Gastrocnemius medialis (tissue), 4 donors: ENCODE data around the gene TTC28. TPM values are rescaled to one million over a fixed set of nuclear protein-coding genes. Genes with fewer than 3 reads are reported as not detected.

Experiments
- ATAC-seq, 2 donors: fragments of 150-250 bp; one replicate each; pipeline ENCODE4 v1.9.1; 2016
- DNase-seq, 2 donors: peaks; one replicate each; pipeline ENCODE4 v3.0.0-alpha.2; 2019
- H3K27ac ChIP-seq, 4 donors: fragments of 200-600 bp; sonication (generic); 1 replicate in 1 of 4; 2 replicates in 3 of 4; pipeline ENCODE4 v1.5.1; 2016 to 2018; ENCODE audit warnings: mild to moderate bottlenecking in 2 of 4, moderate library complexity in 1 of 4
- H3K27me3 ChIP-seq, 3 donors: fragments of 200-600 bp; sonication (generic) in 2 of 3; 1 replicate in 1 of 3; 2 replicates in 2 of 3; pipeline versions ENCODE4 v1.5.1 to v1.6.0; 2016 to 2019; ENCODE audit warnings: mild to moderate bottlenecking in 1 of 3, moderate library complexity in 1 of 3
- H3K36me3 ChIP-seq, 2 donors: fragments of 200-600 bp; sonication (generic) in 1 of 2; one replicate each; pipeline ENCODE4 v1.5.1; 2017 to 2018
- H3K4me1 ChIP-seq, 2 donors: fragments of 200-600 bp; sonication (generic) in 1 of 2; one replicate each; pipeline ENCODE4 v1.5.1; 2016 to 2017; ENCODE audit warnings: mild to moderate bottlenecking in 2 of 2
- H3K4me3 ChIP-seq, 4 donors: fragments of 200-600 bp; sonication (generic) in 3 of 4; 1 replicate in 1 of 4; 2 replicates in 3 of 4; pipeline ENCODE4 v1.5.1; 2016 to 2019; ENCODE audit warnings: mild to moderate bottlenecking in 2 of 4
- H3K9me3 ChIP-seq, 3 donors: fragments of 200-600 bp; sonication (generic) in 2 of 3; 1 replicate in 1 of 3; 2 replicates in 2 of 3; pipeline ENCODE4 v1.5.1; 2016 to 2019
- CTCF ChIP-seq, 5 experiments: fragments of 450-650 bp in 3 of 5; fragments of 200-600 bp in 2 of 5; sonication (generic) in 2 of 5; IDR thresholded peaks in 4 of 5; conservative IDR thresholded peaks in 1 of 5; 1 replicate in 4 of 5; 2 replicates in 1 of 5; pipeline ENCODE4 v1.5.1; 2016 to 2019; ENCODE audit warnings: antibody characterized with exemption in 5 of 5, mild to moderate bottlenecking in 3 of 5, moderate library complexity in 3 of 5
- POLR2A ChIP-seq, 2 donors: fragments of 450-650 bp; IDR thresholded peaks; one replicate each; pipeline ENCODE4 v1.6.1; 2017; ENCODE audit warnings: antibody characterized with exemption in 2 of 2, mild to moderate bottlenecking in 2 of 2, moderate library complexity in 2 of 2
- in situ Hi-C, 4 donors: fragments of 200-750 bp; cut with MboI; loops; one replicate each; pipeline versions ENCODE4 v1.15.0 to v1.8.0; 2017; ENCODE audit warnings: low sequenced_read_pairs in 4 of 4
- intact Hi-C: fragments of 100-400 bp; cut with DNase I; formaldehyde crosslinking; loops from one replicate; pipeline ENCODE4 v1.15.1; 2023; ENCODE audit warnings: low total_unique reads
- total RNA-seq, 4 donors: library from RNA; depleted of rRNA; stranded (reverse); fragments of >200 nt; gene quantifications; one replicate each; pipeline versions ENCODE4 v1.1.0 to v1.2.3, GENCODE V29; 2016

TTC28 gene
- total RNA-seq, 4 donors from 2014 or later: 6.3 to 18.1 (median 8.4) TPM

GRCh38 chr22:27972732-27973698 lies 706.6 kb downstream of the TTC28 start:
- no peak for TF ChIP-seq POLR2A (IDR thresholded peaks at IDR 0.05)
- Histone ChIP-seq H3K9me3 (peaks cover 0 to 7% (median 3%) of the 10 kb centered on the region in 3 donors), H3K27ac (no peak overlapping the region), H3K27me3 (no peaks in the 10 kb centered on the region), H3K4me1 (no peaks in the 10 kb centered on the region), H3K4me3 (no peak overlapping the region), H3K36me3 (no peaks in the 10 kb centered on the region)
- intact Hi-C loops (no loop called here), in situ Hi-C loops (no loop called here)
- no peak for DNase-seq
- no peak for ATAC-seq

GRCh38 chr22:27971926-27972325 lies 707.7 kb downstream of the TTC28 start:
- DNase-seq (no peak), ATAC-seq (no peak)
- H3K27me3 ChIP-seq: no peaks in the 10 kb centered on the region
- H3K4me1 ChIP-seq: no peaks in the 10 kb centered on the region
- H3K9me3 ChIP-seq: peaks cover 0 to 7% (median 3%) of the 10 kb centered on the region in 3 donors
- H3K27ac ChIP-seq: no peak overlapping the region
- H3K4me3 ChIP-seq: no peak overlapping the region
- no peak for TF ChIP-seq CTCF (IDR thresholded peaks at IDR 0.05 in 4 of 5, conservative IDR thresholded peaks at IDR 0.05 in 1 of 5)
- intact Hi-C loops: no loop called here
- in situ Hi-C loops: no loop called here
- H3K36me3 ChIP-seq: no peaks in the 10 kb centered on the region

- Histone ChIP-seq H3K4me3 (no peak overlapping the region), H3K27ac (no peak overlapping the region), H3K27me3 (no peaks in the 10 kb centered on the region), H3K36me3 (no peaks in the 10 kb centered on the region), H3K4me1 (no peaks in the 10 kb centered on the region), H3K9me3 (peaks cover 0 to 7% (median 3%) of the 10 kb centered on the region in 3 donors)
- DNase-seq (no peak), ATAC-seq (no peak)
- in situ Hi-C loops (no loop called here), intact Hi-C loops (no loop called here)
- TF ChIP-seq POLR2A (IDR thresholded peaks at IDR 0.05) (no peak), CTCF (IDR thresholded peaks at IDR 0.05 in 4 of 5, conservative IDR thresholded peaks at IDR 0.05 in 1 of 5) (no peak)
Observed at GRCh38 chr22:27970596-27971220, 708.9 kb downstream of the TTC28 start.

- Histone ChIP-seq H3K27me3 (no peaks in the 10 kb centered on the region), H3K9me3 (peaks cover 0 to 7% (median 3%) of the 10 kb centered on the region in 3 donors), H3K36me3 (no peaks in the 10 kb centered on the region), H3K4me1 (peaks cover 12 to 18% of the 10 kb centered on the region in 2 donors), H3K27ac (no peak overlapping the region), H3K4me3 (no peak overlapping the region)
- TF ChIP-seq POLR2A (IDR thresholded peaks at IDR 0.05) (no peak), CTCF (IDR thresholded peaks at IDR 0.05 in 4 of 5, conservative IDR thresholded peaks at IDR 0.05 in 1 of 5) (no peak)
- intact Hi-C loops: no loop called here
- in situ Hi-C loops: no loop called here
- ATAC-seq (no peak), DNase-seq (no peak)
Observed at GRCh38 chr22:27966168-27967064, 713.2 kb downstream of the TTC28 start.
